ENCODE measurements around the gene ZNF263. TPM values are rescaled to one million over a fixed set of nuclear protein-coding genes. Genes with fewer than 3 reads are reported as not detected.

ZNF263 gene
- total and polyA plus RNA-seq, 9 of the 15 experiments (the other 6 are each of a cell fraction or from before 2014, with no cell fraction given) = 4.6 to 48.3 (median 31.8) TPM

- TF ChIP-seq RBM22 (IDR thresholded peaks at IDR 0.05; ENCODE audit: low read depth, low read length, poor library complexity, severe bottlenecking) = no peak
- peak in 1 of 2 experiments; percentile 23 for TF ChIP-seq E2F6 (IDR thresholded peaks at IDR 0.05; ENCODE audit: borderline replicate concordance in 1 of 2, extremely low read depth in 1 of 2, insufficient read depth in 1 of 2, insufficient read length in 1 of 2, low read depth in 1 of 2, low read length in 1 of 2, poor library complexity in 1 of 2, severe bottlenecking in 1 of 2)
- TF ChIP-seq ZNF609 (CRISPR knock-in tag; IDR thresholded peaks at IDR 0.05; ENCODE audit: borderline replicate concordance) = no peak
- no peak for TF ChIP-seq IRF1 (CRISPR knock-in tag; IDR thresholded peaks at IDR 0.05; ENCODE audit: borderline replicate concordance)
- no peak for TF ChIP-seq PRMT5 (CRISPR knock-in tag; IDR thresholded peaks at IDR 0.05)
- TF ChIP-seq ATF2 (CRISPR knock-in tag; IDR thresholded peaks at IDR 0.05) = no peak
- TF ChIP-seq THRA (IDR thresholded peaks at IDR 0.05) = no peak
- TF ChIP-seq FOXA3 (CRISPR knock-in tag; conservative IDR thresholded peaks at IDR 0.05 in 1 of 2, IDR thresholded peaks at IDR 0.05 in 1 of 2) = no peak
- no peak for TF ChIP-seq ZC3H4 (CRISPR knock-in tag; IDR thresholded peaks at IDR 0.05; ENCODE audit: borderline replicate concordance)
- no peak; the same call in 1 of the 2 replicates for TF ChIP-seq GTF2A2 (tag; IDR thresholded peaks at IDR 0.05)
- TF ChIP-seq MAFG (tag; conservative IDR thresholded peaks at IDR 0.05) = no peak
- no peak for TF ChIP-seq SMARCB1 (IDR thresholded peaks at IDR 0.05; ENCODE audit: insufficient read length, low read depth)
- TF ChIP-seq CTCF (IDR thresholded peaks at IDR 0.05 in 2 of 3, conservative IDR thresholded peaks at IDR 0.05 in 1 of 3; ENCODE audit: insufficient read depth in 2 of 3, low read depth in 1 of 3, low read length in 3 of 3) = no peak
Observed at GRCh38 chr16:3317315-3317999, 34.2 kb downstream of the ZNF263 start (continued).
